Activated B cell treated with CpG ODN at 0.5 μM for 24 hours (primary cell): ENCODE measurements around the gene CRYAA. TPM values are rescaled to one million over a fixed set of nuclear protein-coding genes. Genes with fewer than 3 reads are reported as not detected.
"Not testable (repeated sequence)": the region's sequence is repeated elsewhere in the genome, so short reads cannot be mapped to it uniquely, and the experiment has no call there.

Experiments used
- ATAC-seq: fragments of 200-7000 bp; cut with Tn5 transposase; one replicate; pipeline ENCODE4 v1.10.0; 2021; ENCODE audit warnings: low read depth, mild to moderate bottlenecking, moderate library complexity
- CTCF ChIA-PET: fragments of 350-600 bp; sonication (Branson Sonifier 250); formaldehyde crosslinking; loops from one replicate; lab custom pipeline; 2021; ENCODE audit warnings: antibody characterized with exemption; lab: Charles Lee
- POLR2A ChIA-PET: fragments of 350-600 bp; sonication (Branson Sonifier 250); formaldehyde crosslinking; loops from one replicate; lab custom pipeline; 2021; ENCODE audit warnings: antibody characterized with exemption; lab: Charles Lee
- DNase-seq: peaks from one replicate; pipeline ENCODE4 v3.0.0; 2022
- H3K27ac Mint-ChIP-seq: one replicate; pipeline ENCODE4 v1.8.0; 2020; ENCODE audit warnings: mixed read lengths
- H3K27me3 Mint-ChIP-seq: one replicate; pipeline ENCODE4 v1.8.0; 2021; ENCODE audit warnings: mixed read lengths
- H3K36me3 Mint-ChIP-seq: one replicate; pipeline ENCODE4 v1.8.0; 2021; ENCODE audit warnings: low read depth, mixed read lengths
- H3K4me1 Mint-ChIP-seq: one replicate; pipeline ENCODE4 v1.8.0; 2021; ENCODE audit warnings: mixed read lengths
- H3K4me3 Mint-ChIP-seq: one replicate; pipeline ENCODE4 v1.8.0; 2020; ENCODE audit warnings: mild to moderate bottlenecking, mixed read lengths
- H3K9me3 Mint-ChIP-seq: one replicate; pipeline ENCODE4 v1.8.0; 2020; ENCODE audit warnings: mixed read lengths
- intact Hi-C: fragments of 100-400 bp; cut with micrococcal nuclease; formaldehyde crosslinking; loops from one replicate; pipeline ENCODE4 v1.15.1; 2024
- total RNA-seq: library from RNA; stranded (reverse); gene quantifications from 2 replicates; pipeline ENCODE4 v1.2.3, GENCODE V29; 2022

The CRYAA gene
- total RNA-seq, 1 donor from 2014 or later = not detected

- CTCF ChIA-PET = not testable (repeated sequence)
These were observed 6.1 kb upstream of the CRYAA start for GRCh38 chr21:43162708-43163205.

GRCh38 chr21:43164823-43165222, 4.0 kb upstream of the CRYAA start:
- H3K36me3 Mint-ChIP-seq, intact Hi-C loops, POLR2A ChIA-PET, H3K9me3 Mint-ChIP-seq, H3K4me3 Mint-ChIP-seq, H3K27ac Mint-ChIP-seq, CTCF ChIA-PET, DNase-seq, H3K27me3 Mint-ChIP-seq, H3K4me1 Mint-ChIP-seq: not testable (repeated sequence)
- peak; percentile 49 for ATAC-seq

More at GRCh38 chr21:43162708-43163205, 6.1 kb upstream of the CRYAA start:
- POLR2A ChIA-PET, H3K4me3 Mint-ChIP-seq, DNase-seq, H3K9me3 Mint-ChIP-seq, H3K27ac Mint-ChIP-seq, H3K27me3 Mint-ChIP-seq, ATAC-seq, H3K4me1 Mint-ChIP-seq, intact Hi-C loops, H3K36me3 Mint-ChIP-seq: not testable (repeated sequence)

GRCh38 chr21:43165734-43166133, 3.1 kb upstream of the CRYAA start:
- H3K27me3 Mint-ChIP-seq, H3K4me1 Mint-ChIP-seq: not testable (repeated sequence)

GRCh38 chr21:43169230-43169886, 550 bp downstream of the CRYAA start:
- H3K4me3 Mint-ChIP-seq, H3K27me3 Mint-ChIP-seq, POLR2A ChIA-PET, H3K4me1 Mint-ChIP-seq, DNase-seq, H3K36me3 Mint-ChIP-seq, ATAC-seq, CTCF ChIA-PET, intact Hi-C loops, H3K27ac Mint-ChIP-seq, H3K9me3 Mint-ChIP-seq: not testable (repeated sequence)

More at GRCh38 chr21:43165734-43166133, 3.1 kb upstream of the CRYAA start:
- H3K9me3 Mint-ChIP-seq, intact Hi-C loops, ATAC-seq, H3K4me3 Mint-ChIP-seq, DNase-seq, POLR2A ChIA-PET, H3K27ac Mint-ChIP-seq, H3K36me3 Mint-ChIP-seq, CTCF ChIA-PET: not testable (repeated sequence)

GRCh38 chr21:43169891-43170290, 1.1 kb downstream of the CRYAA start:
- ATAC-seq, H3K27ac Mint-ChIP-seq, DNase-seq, H3K4me3 Mint-ChIP-seq, H3K27me3 Mint-ChIP-seq, CTCF ChIA-PET, H3K9me3 Mint-ChIP-seq, H3K4me1 Mint-ChIP-seq, H3K36me3 Mint-ChIP-seq, POLR2A ChIA-PET, intact Hi-C loops: not testable (repeated sequence)

- H3K36me3 Mint-ChIP-seq, H3K4me3 Mint-ChIP-seq, intact Hi-C loops, DNase-seq, H3K27ac Mint-ChIP-seq, POLR2A ChIA-PET, CTCF ChIA-PET, ATAC-seq, H3K9me3 Mint-ChIP-seq, H3K27me3 Mint-ChIP-seq, H3K4me1 Mint-ChIP-seq: not testable (repeated sequence)
These were observed 4.0 kb downstream of the CRYAA start for GRCh38 chr21:43172812-43173211.

GRCh38 chr21:43173438-43173837, 4.6 kb downstream of the CRYAA start:
- H3K4me1 Mint-ChIP-seq, intact Hi-C loops, ATAC-seq, H3K27me3 Mint-ChIP-seq, H3K9me3 Mint-ChIP-seq, H3K36me3 Mint-ChIP-seq, POLR2A ChIA-PET, H3K27ac Mint-ChIP-seq, DNase-seq, CTCF ChIA-PET, H3K4me3 Mint-ChIP-seq: not testable (repeated sequence)

- POLR2A ChIA-PET, H3K9me3 Mint-ChIP-seq, H3K36me3 Mint-ChIP-seq, CTCF ChIA-PET, H3K4me1 Mint-ChIP-seq, ATAC-seq, H3K27ac Mint-ChIP-seq, H3K27me3 Mint-ChIP-seq, H3K4me3 Mint-ChIP-seq, DNase-seq, intact Hi-C loops: not testable (repeated sequence)
These were observed 5.1 kb downstream of the CRYAA start for GRCh38 chr21:43173930-43174329.

GRCh38 chr21:43174998-43175397, 6.2 kb downstream of the CRYAA start:
- H3K27me3 Mint-ChIP-seq, H3K9me3 Mint-ChIP-seq, DNase-seq, POLR2A ChIA-PET, intact Hi-C loops, ATAC-seq, H3K36me3 Mint-ChIP-seq, CTCF ChIA-PET, H3K4me1 Mint-ChIP-seq, H3K27ac Mint-ChIP-seq, H3K4me3 Mint-ChIP-seq: not testable (repeated sequence)

- H3K9me3 Mint-ChIP-seq, H3K4me1 Mint-ChIP-seq, CTCF ChIA-PET, intact Hi-C loops, H3K27me3 Mint-ChIP-seq, POLR2A ChIA-PET, DNase-seq, H3K27ac Mint-ChIP-seq, H3K4me3 Mint-ChIP-seq, H3K36me3 Mint-ChIP-seq: not testable (repeated sequence)
- peak; percentile 67 for ATAC-seq
These were observed 7.8 kb downstream of the CRYAA start for GRCh38 chr21:43176621-43177020.

- H3K36me3 Mint-ChIP-seq, CTCF ChIA-PET, H3K27ac Mint-ChIP-seq, POLR2A ChIA-PET, intact Hi-C loops, H3K9me3 Mint-ChIP-seq, H3K27me3 Mint-ChIP-seq, H3K4me3 Mint-ChIP-seq, DNase-seq, H3K4me1 Mint-ChIP-seq: not testable (repeated sequence)
- peak; percentile 85 for ATAC-seq
These were observed 8.5 kb downstream of the CRYAA start for GRCh38 chr21:43177043-43177906.
